Colonic mucosa (tissue), 4 donors: ENCODE data around the gene UHRF2. TPM values are rescaled to one million over a fixed set of nuclear protein-coding genes. Genes with fewer than 3 reads are reported as not detected.
"Not testable (repeated sequence)": the region's sequence is repeated elsewhere in the genome, so short reads cannot be mapped to it uniquely, and the experiment has no call there.

Experiments used
- DNase-seq: peaks from one replicate; pipeline ENCODE4 v3.0.0-alpha.2; 2020
- H3K27ac ChIP-seq: fragments of 200-600 bp; one replicate; pipeline ENCODE4 v1.8.0; 2021
- H3K27me3 ChIP-seq: fragments of 200-600 bp; one replicate; pipeline ENCODE4 v1.8.0; 2021
- H3K36me3 ChIP-seq: fragments of 200-600 bp; one replicate; pipeline ENCODE4 v1.8.0; 2021
- H3K4me1 ChIP-seq: fragments of 200-600 bp; one replicate; pipeline ENCODE4 v1.8.0; 2021; ENCODE audit warnings: mild to moderate bottlenecking
- H3K4me3 ChIP-seq: fragments of 200-600 bp; one replicate; pipeline ENCODE4 v1.8.0; 2021
- H3K9ac ChIP-seq, 2 donors: one replicate each; pipeline ENCODE4 v1.7.0; 2013; ENCODE audit warnings: control low read depth in 2 of 2, low read depth in 2 of 2, low read length in 2 of 2
- H3K9me3 ChIP-seq: fragments of 200-600 bp; one replicate; pipeline ENCODE4 v1.8.0; 2021
- CTCF ChIP-seq: fragments of 200-600 bp; IDR thresholded peaks from one replicate; pipeline ENCODE4 v1.8.0; 2022; ENCODE audit warnings: antibody characterized with exemption, mild to moderate bottlenecking
- intact Hi-C: fragments of 100-400 bp; cut with DNase I; formaldehyde crosslinking; loops from one replicate; pipeline ENCODE4 v1.14.1; 2022
- total RNA-seq, 2 donors: library from RNA; stranded (reverse); fragmentation: NEBNext Ultra II Directional in 1 of 2; extraction: Animal tissue kit (Norgen Biotek cat#: 25700) in 1 of 2; gene quantifications; one replicate each; pipeline ENCODE4 v1.2.1, GENCODE V29; 2021
- donor health status: healthy.
- donor health status: DM: no; HTN: no; CAD: no.
- donor health status: DM: no; HTN: no; CAD: no.

The UHRF2 gene
- total RNA-seq, 2 donors from 2014 or later, result 30.8 to 33.4 TPM

GRCh38 chr9:6525326-6526045, 112.5 kb downstream of the UHRF2 start:
- Histone ChIP-seq H3K4me3 (no peak overlapping the region), H3K9ac (no peak overlapping the region), H3K4me1 (no peaks in the 10 kb centered on the region), H3K36me3 (no peaks in the 10 kb centered on the region), H3K9me3 (no peaks in the 10 kb centered on the region), H3K27ac (no peak overlapping the region), H3K27me3 (no peaks in the 10 kb centered on the region)
- DNase-seq, result no peak
- TF ChIP-seq CTCF, result no peak
- intact Hi-C loops, result no loop called here

GRCh38 chr9:6535594-6535993, 122.6 kb downstream of the UHRF2 start:
- H3K9me3 ChIP-seq, result no peaks in the 10 kb centered on the region
- intact Hi-C loops, result no loop called here
- DNase-seq, result no peak
- no peaks in the 10 kb centered on the region for H3K4me1 ChIP-seq
- H3K27ac ChIP-seq, result no peak overlapping the region
- TF ChIP-seq CTCF, result no peak
- no peak overlapping the region for H3K4me3 ChIP-seq
- H3K9ac ChIP-seq, result no peak overlapping the region
- no peaks in the 10 kb centered on the region for H3K27me3 ChIP-seq
- H3K36me3 ChIP-seq, result no peaks in the 10 kb centered on the region

GRCh38 chr9:6538666-6539071, 125.7 kb downstream of the UHRF2 start:
- H3K9me3 ChIP-seq, result no peaks in the 10 kb centered on the region
- no peaks in the 10 kb centered on the region for H3K27me3 ChIP-seq
- H3K27ac ChIP-seq, result no peak overlapping the region
- H3K36me3 ChIP-seq, result no peaks in the 10 kb centered on the region
- no peak for DNase-seq
- no peaks in the 10 kb centered on the region for H3K4me1 ChIP-seq
- H3K4me3 ChIP-seq, result no peak overlapping the region
- H3K9ac ChIP-seq, result no peak overlapping the region
- no peak for TF ChIP-seq CTCF
- intact Hi-C loops, result no loop called here

- intact Hi-C loops, H3K36me3 ChIP-seq, H3K27ac ChIP-seq, H3K9me3 ChIP-seq, H3K4me1 ChIP-seq, DNase-seq, H3K27me3 ChIP-seq, H3K9ac ChIP-seq, H3K4me3 ChIP-seq: not testable (repeated sequence)
Observed at GRCh38 chr9:6542617-6543016, 129.6 kb downstream of the UHRF2 start.

GRCh38 chr9:6543204-6543603, 130.2 kb downstream of the UHRF2 start:
- no peak for TF ChIP-seq CTCF
- H3K27ac ChIP-seq, result no peak overlapping the region
- H3K4me3 ChIP-seq, result no peak overlapping the region
- intact Hi-C loops, result no loop called here
- no peak overlapping the region for H3K9ac ChIP-seq
- no peaks in the 10 kb centered on the region for H3K27me3 ChIP-seq
- no peaks in the 10 kb centered on the region for H3K9me3 ChIP-seq
- H3K4me1 ChIP-seq, result no peaks in the 10 kb centered on the region
- no peak for DNase-seq
- no peaks in the 10 kb centered on the region for H3K36me3 ChIP-seq

DNA sequence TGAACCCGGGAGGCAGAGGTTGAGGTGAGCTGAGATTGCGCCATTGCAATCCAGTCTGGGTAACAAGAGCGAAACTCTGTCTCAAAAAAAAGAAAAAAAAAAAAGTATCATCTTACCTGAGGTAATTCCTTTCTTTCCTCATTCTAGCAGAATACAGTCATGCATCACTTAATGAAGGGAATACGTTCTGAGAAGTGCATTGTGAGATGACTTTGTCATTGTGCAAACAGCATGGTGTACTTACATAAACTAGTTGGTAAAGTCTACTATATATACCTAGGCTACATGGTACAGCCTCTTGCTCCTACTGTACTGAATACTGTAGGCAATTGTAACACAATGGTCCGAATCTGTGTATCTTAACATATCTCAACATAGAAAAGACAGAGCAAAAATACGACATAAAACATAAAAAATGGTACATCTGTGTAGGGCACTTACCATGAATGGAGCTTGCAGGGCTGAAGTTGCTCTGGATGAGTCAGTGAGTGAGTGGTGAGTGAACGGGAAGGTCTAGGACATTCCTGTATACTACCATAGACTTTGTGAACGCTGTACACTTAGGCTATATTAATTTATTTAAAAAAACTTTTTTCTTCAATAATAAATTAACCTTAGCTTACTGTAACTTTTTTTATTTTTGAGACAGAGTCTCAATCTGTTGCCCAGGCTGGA, 132.2 kb downstream of the UHRF2 start:
- Histone ChIP-seq H3K27ac (no peak overlapping the region), H3K9me3 (no peaks in the 10 kb centered on the region), H3K27me3 (no peaks in the 10 kb centered on the region), H3K4me1 (no peaks in the 10 kb centered on the region), H3K4me3 (no peak overlapping the region), H3K9ac (no peak overlapping the region), H3K36me3 (no peaks in the 10 kb centered on the region)
- no peak for TF ChIP-seq CTCF
- DNase-seq, result no peak
- intact Hi-C loops, result no loop called here
